HepG2 (cell line): ENCODE data around the gene COMMD10.

ENCODE experiments used
- CHCHD3 ChIP-seq: sonication (generic); formaldehyde crosslinking; IDR thresholded peaks from 2 replicates; pipeline ENCODE4 v1.8.0; 2022; ENCODE audit warnings: mild to moderate bottlenecking, missing genetic modification reagents, moderate library complexity
- JUND ChIP-seq: sonication (generic); formaldehyde crosslinking; IDR thresholded peaks from 2 replicates; pipeline ENCODE4 v1.8.0; 2022; ENCODE audit warnings: mild to moderate bottlenecking, missing genetic modification reagents
- MAFK ChIP-seq, 2 experiments: IDR thresholded peaks in 1 of 2; conservative IDR thresholded peaks in 1 of 2; 2 replicates each; pipeline ENCODE4 v1.6.1; 2011; ENCODE audit warnings: improper control_type of control experiment in 2 of 2, low read length in 2 of 2
- NFIC ChIP-seq: IDR thresholded peaks from 2 replicates; pipeline ENCODE4 v1.6.1; 2012; ENCODE audit warnings: mild to moderate bottlenecking, low read length, inconsistent platforms
- NFYB ChIP-seq: sonication (generic); formaldehyde crosslinking; IDR thresholded peaks from 2 replicates; pipeline ENCODE4 v1.4.0; 2020; ENCODE audit warnings: missing genetic modification reagents
- ZNF329 ChIP-seq: sonication (generic); formaldehyde crosslinking; IDR thresholded peaks from 2 replicates; pipeline ENCODE4 v1.9.0; 2021; ENCODE audit warnings: low read depth, mild to moderate bottlenecking, missing genetic modification reagents
- ZNF331 ChIP-seq: sonication (generic); formaldehyde crosslinking; IDR thresholded peaks from 2 replicates; pipeline ENCODE4 v1.4.0; 2020; ENCODE audit warnings: missing genetic modification reagents
- TF ChIP-seq, protein P1 (sequence below): sonication (generic); formaldehyde crosslinking; conservative IDR thresholded peaks from 2 replicates; pipeline ENCODE4 v1.4.0; 2020; ENCODE audit warnings: missing genetic modification reagents
- TF ChIP-seq, protein P2 (sequence below): fragments of 450-650 bp; IDR thresholded peaks from 2 replicates; pipeline ENCODE4 v1.6.1; 2017; ENCODE audit warnings: mild to moderate bottlenecking
- TF ChIP-seq, protein P3 (sequence below): sonication (generic); formaldehyde crosslinking; IDR thresholded peaks from 2 replicates; pipeline ENCODE4 v1.5.1; 2020; ENCODE audit warnings: mild to moderate bottlenecking, missing genetic modification reagents, moderate library complexity

DNA sequence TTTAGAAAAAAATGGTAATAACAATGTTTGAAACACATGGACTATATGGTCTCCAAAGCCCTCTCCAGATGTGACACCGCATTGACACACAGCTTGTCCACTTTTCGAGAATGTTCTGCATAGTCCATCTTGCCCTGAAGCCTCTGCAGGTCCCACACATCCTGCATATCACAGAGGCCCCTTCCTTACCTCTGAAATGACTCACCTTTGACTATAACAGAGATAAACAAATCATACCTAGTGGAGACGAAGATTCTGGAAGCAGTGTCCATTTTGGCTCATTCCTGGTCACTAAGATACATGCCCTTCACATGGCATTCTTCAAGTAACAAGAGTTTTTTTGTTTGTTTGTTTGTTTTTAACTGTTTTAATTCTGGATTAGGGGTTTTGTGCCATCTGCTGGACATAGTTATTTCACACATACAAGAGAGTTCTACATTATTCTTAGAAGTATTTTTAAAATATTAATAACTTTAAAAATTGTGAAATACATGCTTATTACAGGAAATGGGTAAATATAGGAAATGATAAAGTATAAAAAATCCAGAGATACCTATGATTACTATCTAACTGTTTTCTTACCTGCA is 47.5 kb upstream of the COMMD10 start:
- TF ChIP-seq, protein P1, sequence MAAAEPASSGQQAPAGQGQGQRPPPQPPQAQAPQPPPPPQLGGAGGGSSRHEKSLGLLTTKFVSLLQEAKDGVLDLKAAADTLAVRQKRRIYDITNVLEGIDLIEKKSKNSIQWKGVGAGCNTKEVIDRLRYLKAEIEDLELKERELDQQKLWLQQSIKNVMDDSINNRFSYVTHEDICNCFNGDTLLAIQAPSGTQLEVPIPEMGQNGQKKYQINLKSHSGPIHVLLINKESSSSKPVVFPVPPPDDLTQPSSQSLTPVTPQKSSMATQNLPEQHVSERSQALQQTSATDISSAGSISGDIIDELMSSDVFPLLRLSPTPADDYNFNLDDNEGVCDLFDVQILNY (CRISPR knock-in tag), result no peak
- TF ChIP-seq ZNF331 (CRISPR knock-in tag) (no peak), JUND (CRISPR knock-in tag) (no peak), NFIC (no peak), ZNF329 (CRISPR knock-in tag) (no peak), CHCHD3 (CRISPR knock-in tag) (no peak), NFYB (CRISPR knock-in tag) (no peak), MAFK (conservative IDR thresholded peaks at IDR 0.05 in 1 of 2, IDR thresholded peaks at IDR 0.05 in 1 of 2; ENCODE audit: low read length in 2 of 2) (no peak)
- TF ChIP-seq, protein P2, sequence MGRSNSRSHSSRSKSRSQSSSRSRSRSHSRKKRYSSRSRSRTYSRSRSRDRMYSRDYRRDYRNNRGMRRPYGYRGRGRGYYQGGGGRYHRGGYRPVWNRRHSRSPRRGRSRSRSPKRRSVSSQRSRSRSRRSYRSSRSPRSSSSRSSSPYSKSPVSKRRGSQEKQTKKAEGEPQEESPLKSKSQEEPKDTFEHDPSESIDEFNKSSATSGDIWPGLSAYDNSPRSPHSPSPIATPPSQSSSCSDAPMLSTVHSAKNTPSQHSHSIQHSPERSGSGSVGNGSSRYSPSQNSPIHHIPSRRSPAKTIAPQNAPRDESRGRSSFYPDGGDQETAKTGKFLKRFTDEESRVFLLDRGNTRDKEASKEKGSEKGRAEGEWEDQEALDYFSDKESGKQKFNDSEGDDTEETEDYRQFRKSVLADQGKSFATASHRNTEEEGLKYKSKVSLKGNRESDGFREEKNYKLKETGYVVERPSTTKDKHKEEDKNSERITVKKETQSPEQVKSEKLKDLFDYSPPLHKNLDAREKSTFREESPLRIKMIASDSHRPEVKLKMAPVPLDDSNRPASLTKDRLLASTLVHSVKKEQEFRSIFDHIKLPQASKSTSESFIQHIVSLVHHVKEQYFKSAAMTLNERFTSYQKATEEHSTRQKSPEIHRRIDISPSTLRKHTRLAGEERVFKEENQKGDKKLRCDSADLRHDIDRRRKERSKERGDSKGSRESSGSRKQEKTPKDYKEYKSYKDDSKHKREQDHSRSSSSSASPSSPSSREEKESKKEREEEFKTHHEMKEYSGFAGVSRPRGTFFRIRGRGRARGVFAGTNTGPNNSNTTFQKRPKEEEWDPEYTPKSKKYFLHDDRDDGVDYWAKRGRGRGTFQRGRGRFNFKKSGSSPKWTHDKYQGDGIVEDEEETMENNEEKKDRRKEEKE, result no peak
- TF ChIP-seq, protein P3, sequence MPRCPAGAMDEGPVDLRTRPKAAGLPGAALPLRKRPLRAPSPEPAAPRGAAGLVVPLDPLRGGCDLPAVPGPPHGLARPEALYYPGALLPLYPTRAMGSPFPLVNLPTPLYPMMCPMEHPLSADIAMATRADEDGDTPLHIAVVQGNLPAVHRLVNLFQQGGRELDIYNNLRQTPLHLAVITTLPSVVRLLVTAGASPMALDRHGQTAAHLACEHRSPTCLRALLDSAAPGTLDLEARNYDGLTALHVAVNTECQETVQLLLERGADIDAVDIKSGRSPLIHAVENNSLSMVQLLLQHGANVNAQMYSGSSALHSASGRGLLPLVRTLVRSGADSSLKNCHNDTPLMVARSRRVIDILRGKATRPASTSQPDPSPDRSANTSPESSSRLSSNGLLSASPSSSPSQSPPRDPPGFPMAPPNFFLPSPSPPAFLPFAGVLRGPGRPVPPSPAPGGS (CRISPR knock-in tag), result no peak
